Fibroblast of lung (primary cell): ENCODE results near the gene METAP2. TPM values are rescaled to one million over a fixed set of nuclear protein-coding genes. Genes with fewer than 3 reads are reported as not detected.

Source experiments
- DNase-seq, 2 donors: peaks; one replicate each; pipeline versions ENCODE4 v3.0.0 to v3.0.0-alpha.2; 2010; ENCODE audit warnings: low read depth in 2 of 2
- H2AFZ ChIP-seq: 2 replicates; pipeline ENCODE4 v1.5.1; 2012; ENCODE audit warnings: low read length, control low read depth, inconsistent platforms
- H3K27ac ChIP-seq: 2 replicates; pipeline ENCODE4 v1.5.1; 2011; ENCODE audit warnings: low read length, control low read depth; ENCODE audit not compliant: insufficient read depth
- H3K27me3 ChIP-seq: 2 replicates; pipeline ENCODE4 v1.5.1; 2011; ENCODE audit warnings: mild to moderate bottlenecking, low read length; ENCODE audit not compliant: control insufficient read depth, insufficient read depth
- H3K36me3 ChIP-seq: 2 replicates; pipeline ENCODE4 v1.5.1; 2011; ENCODE audit warnings: low read length; ENCODE audit not compliant: control insufficient read depth, insufficient read depth
- H3K4me1 ChIP-seq: 2 replicates; pipeline ENCODE4 v1.5.1; 2011; ENCODE audit warnings: low read length; ENCODE audit not compliant: control insufficient read depth, insufficient read depth; ENCODE audit errors: extremely low read depth
- H3K4me2 ChIP-seq: 2 replicates; pipeline ENCODE4 v1.5.1; 2011; ENCODE audit warnings: low read length, control low read depth; ENCODE audit not compliant: insufficient read depth; ENCODE audit errors: extremely low read depth
- H3K4me3 ChIP-seq, 4 experiments: fragments of 200-600 bp in 1 of 4; sonication (generic) in 1 of 4; replicated peaks in 1 of 4; 2 replicates each; pipeline ENCODE4 v1.5.1; 2011 to 2016; ENCODE audit warnings: low read length in 4 of 4, low read depth in 3 of 4, mild to moderate bottlenecking in 3 of 4, control low read depth in 2 of 4, inconsistent platforms in 1 of 4, mixed read lengths in 1 of 4; ENCODE audit not compliant: insufficient read depth in 1 of 4; ENCODE audit errors: control extremely low read depth in 1 of 4
- H3K79me2 ChIP-seq: 2 replicates; pipeline ENCODE4 v1.5.1; 2012; ENCODE audit warnings: mild to moderate bottlenecking, low read length, inconsistent platforms; ENCODE audit not compliant: control insufficient read depth, insufficient read depth
- H3K9ac ChIP-seq: 2 replicates; pipeline ENCODE4 v1.5.1; 2011; ENCODE audit warnings: mild to moderate bottlenecking, low read length, control low read depth; ENCODE audit not compliant: insufficient read depth
- H3K9me3 ChIP-seq: 2 replicates; pipeline ENCODE4 v1.5.1; 2012; ENCODE audit warnings: low read depth, low read length; ENCODE audit not compliant: control insufficient read depth, insufficient read depth
- H4K20me1 ChIP-seq: 2 replicates; pipeline ENCODE4 v1.5.1; 2011; ENCODE audit warnings: low read length; ENCODE audit not compliant: control insufficient read depth, insufficient read depth; ENCODE audit errors: extremely low read depth
- EZH2 ChIP-seq: IDR thresholded peaks from 2 replicates; pipeline ENCODE4 v1.5.1; 2012; ENCODE audit warnings: low read length, control low read depth, mild to moderate bottlenecking; ENCODE audit errors: missing control alignments
- polyA plus RNA-seq, 2 donors: library from polyadenylated mRNA; depleted of rRNA in 1 of 2; stranded (reverse) in 1 of 2; unstranded in 1 of 2; fragments of >200 nt; gene quantifications; 2 replicates each; pipeline ENCODE4 v1.2.1, GENCODE V29; 2011 to 2012; ENCODE audit warnings: missing spikeins in 1 of 2
- total RNA-seq: library from RNA; depleted of rRNA; stranded (reverse); fragments of >200 nt; gene quantifications from 2 replicates; pipeline ENCODE4 v1.2.1, GENCODE V29; 2014
- TF ChIP-seq, protein P1 (sequence below), 2 donors: IDR thresholded peaks in 1 of 2; conservative IDR thresholded peaks in 1 of 2; 1 replicate in 1 of 2; 2 replicates in 1 of 2; pipeline ENCODE4 v1.5.1; 2011 to 2012; ENCODE audit warnings: low read length in 2 of 2, control low read depth in 1 of 2, inconsistent platforms in 1 of 2, low read depth in 1 of 2, mild to moderate bottlenecking in 1 of 2

Gene METAP2
- total and polyA plus RNA-seq, 2 donors (not counting 1 experiment from before 2014, with no cell fraction given) = 78.9 to 113 TPM

DNA sequence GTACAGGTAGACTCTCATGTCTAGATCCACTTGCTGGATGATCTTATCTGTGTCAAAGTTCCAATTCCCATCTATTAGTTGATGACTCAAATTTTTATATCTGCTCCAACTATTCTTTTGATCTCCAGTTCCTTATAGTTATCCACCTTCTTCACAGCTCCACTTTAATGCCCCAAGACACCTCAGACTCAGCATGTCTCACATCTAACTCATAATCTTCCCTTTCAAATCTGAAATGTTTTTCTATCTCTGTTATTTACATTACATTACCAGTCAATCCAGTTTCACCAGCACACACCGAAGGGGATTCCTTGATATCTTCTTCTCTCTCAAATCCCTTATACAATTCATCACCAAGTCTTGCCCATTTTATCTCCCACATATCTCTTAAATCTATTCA is 3.7 kb upstream of the METAP2 start:
- H3K9ac ChIP-seq = no peak overlapping the region
- H3K4me2 ChIP-seq = no peak overlapping the region
- TF ChIP-seq, protein P1, sequence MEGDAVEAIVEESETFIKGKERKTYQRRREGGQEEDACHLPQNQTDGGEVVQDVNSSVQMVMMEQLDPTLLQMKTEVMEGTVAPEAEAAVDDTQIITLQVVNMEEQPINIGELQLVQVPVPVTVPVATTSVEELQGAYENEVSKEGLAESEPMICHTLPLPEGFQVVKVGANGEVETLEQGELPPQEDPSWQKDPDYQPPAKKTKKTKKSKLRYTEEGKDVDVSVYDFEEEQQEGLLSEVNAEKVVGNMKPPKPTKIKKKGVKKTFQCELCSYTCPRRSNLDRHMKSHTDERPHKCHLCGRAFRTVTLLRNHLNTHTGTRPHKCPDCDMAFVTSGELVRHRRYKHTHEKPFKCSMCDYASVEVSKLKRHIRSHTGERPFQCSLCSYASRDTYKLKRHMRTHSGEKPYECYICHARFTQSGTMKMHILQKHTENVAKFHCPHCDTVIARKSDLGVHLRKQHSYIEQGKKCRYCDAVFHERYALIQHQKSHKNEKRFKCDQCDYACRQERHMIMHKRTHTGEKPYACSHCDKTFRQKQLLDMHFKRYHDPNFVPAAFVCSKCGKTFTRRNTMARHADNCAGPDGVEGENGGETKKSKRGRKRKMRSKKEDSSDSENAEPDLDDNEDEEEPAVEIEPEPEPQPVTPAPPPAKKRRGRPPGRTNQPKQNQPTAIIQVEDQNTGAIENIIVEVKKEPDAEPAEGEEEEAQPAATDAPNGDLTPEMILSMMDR (conservative IDR thresholded peaks at IDR 0.05 in 1 of 2, IDR thresholded peaks at IDR 0.05 in 1 of 2; ENCODE audit: low read depth in 1 of 2, low read length in 2 of 2) = no peak
- no peak for TF ChIP-seq EZH2
- H3K79me2 ChIP-seq = peaks cover 14% of the 10 kb centered on the region
- peaks cover 2% of the 10 kb centered on the region for H3K4me1 ChIP-seq
- no peak overlapping the region for H2AFZ ChIP-seq
- H3K36me3 ChIP-seq = no peaks in the 10 kb centered on the region
- H3K4me3 ChIP-seq = no peak overlapping the region
- H4K20me1 ChIP-seq = no peaks in the 10 kb centered on the region
- no peaks in the 10 kb centered on the region for H3K9me3 ChIP-seq
- H3K27ac ChIP-seq = no peak overlapping the region
- no peak for DNase-seq
- H3K27me3 ChIP-seq = peaks cover 5% of the 10 kb centered on the region

DNA sequence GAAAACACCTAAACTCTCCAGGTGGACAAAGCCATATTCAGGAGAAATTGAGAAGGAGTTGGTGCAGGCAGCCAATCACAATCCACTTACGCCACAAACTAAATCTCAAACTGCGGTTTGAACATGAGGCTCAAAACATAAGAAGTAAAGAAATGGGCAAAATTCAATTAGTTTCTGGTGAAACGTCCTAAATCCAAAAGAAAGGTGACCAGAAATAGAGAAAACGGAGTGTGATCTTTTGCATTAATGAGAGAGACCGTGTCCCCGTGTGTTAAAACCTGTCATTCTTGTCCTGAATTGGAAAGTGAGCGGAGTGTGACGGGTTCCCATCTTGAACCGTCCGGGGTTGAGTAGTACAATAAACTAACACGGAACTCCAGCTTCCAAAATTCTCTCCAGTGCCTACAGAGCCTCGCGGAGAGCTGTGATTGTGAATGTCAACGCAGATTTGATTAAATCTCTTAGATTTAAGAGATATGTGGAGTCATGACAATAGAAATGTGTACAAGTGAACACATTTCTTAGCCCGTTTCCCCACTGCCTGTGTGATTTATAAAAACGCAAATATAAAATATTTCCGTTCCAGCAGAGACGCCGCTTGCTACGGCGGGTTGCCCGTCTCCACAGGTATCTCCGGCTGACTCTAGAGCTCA is 595 bp upstream of the METAP2 start:
- Histone ChIP-seq H3K36me3 (no peaks in the 10 kb centered on the region), H3K9ac (peak overlapping the region; percentile 87), H2AFZ (peak overlapping the region; percentile 94), H3K4me3 (peak overlapping the region; percentile 72 to 99 (median 86)), H3K4me1 (peaks cover 4% of the 10 kb centered on the region), H3K79me2 (peaks cover 43% of the 10 kb centered on the region), H3K4me2 (peak overlapping the region; percentile 99), H3K9me3 (no peaks in the 10 kb centered on the region), H3K27ac (peak overlapping the region; percentile 88), H4K20me1 (no peaks in the 10 kb centered on the region), H3K27me3 (peaks cover 5% of the 10 kb centered on the region)
- peak; percentile 46 to 63 for DNase-seq
- TF ChIP-seq, protein P1 (conservative IDR thresholded peaks at IDR 0.05 in 1 of 2, IDR thresholded peaks at IDR 0.05 in 1 of 2; ENCODE audit: low read depth in 1 of 2, low read length in 2 of 2) = no peak
- no peak for TF ChIP-seq EZH2

DNA sequence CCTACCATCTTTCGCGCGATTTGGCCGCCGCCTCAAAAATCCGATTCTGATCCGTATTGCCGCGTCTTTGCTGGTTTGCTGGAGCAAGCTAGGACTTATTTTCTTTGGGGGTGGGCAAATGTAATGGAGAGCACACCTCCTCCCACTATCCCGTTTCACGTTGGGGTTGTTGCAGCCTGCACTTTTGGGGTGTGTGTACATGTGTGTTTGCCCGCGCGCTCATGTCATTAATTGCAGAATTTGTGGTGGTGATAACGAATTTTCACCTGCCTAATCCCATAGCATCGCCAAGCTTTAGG is 657 bp downstream of the METAP2 start:
- peaks cover 54% of the 10 kb centered on the region for H3K79me2 ChIP-seq
- no peak for TF ChIP-seq EZH2
- TF ChIP-seq, protein P1 (conservative IDR thresholded peaks at IDR 0.05 in 1 of 2, IDR thresholded peaks at IDR 0.05 in 1 of 2; ENCODE audit: low read depth in 1 of 2, low read length in 2 of 2) = no peak

More for the DNA sequence above, 657 bp downstream of the METAP2 start:
- DNase-seq = peak in 1 of 2 donors; percentile 25
- Histone ChIP-seq H3K27me3 (no peaks in the 10 kb centered on the region), H3K4me1 (peaks cover 4% of the 10 kb centered on the region), H3K4me2 (peak overlapping the region; percentile 96), H3K36me3 (peaks cover 2% of the 10 kb centered on the region), H3K4me3 (peak overlapping the region; percentile 72 to 99 (median 86)), H3K27ac (peak overlapping the region; percentile 88), H2AFZ (no peak overlapping the region), H4K20me1 (no peaks in the 10 kb centered on the region), H3K9ac (peak overlapping the region; percentile 87), H3K9me3 (no peaks in the 10 kb centered on the region)
